ENCODE measurements around the gene GPNMB.

Gene GPNMB

DNA sequence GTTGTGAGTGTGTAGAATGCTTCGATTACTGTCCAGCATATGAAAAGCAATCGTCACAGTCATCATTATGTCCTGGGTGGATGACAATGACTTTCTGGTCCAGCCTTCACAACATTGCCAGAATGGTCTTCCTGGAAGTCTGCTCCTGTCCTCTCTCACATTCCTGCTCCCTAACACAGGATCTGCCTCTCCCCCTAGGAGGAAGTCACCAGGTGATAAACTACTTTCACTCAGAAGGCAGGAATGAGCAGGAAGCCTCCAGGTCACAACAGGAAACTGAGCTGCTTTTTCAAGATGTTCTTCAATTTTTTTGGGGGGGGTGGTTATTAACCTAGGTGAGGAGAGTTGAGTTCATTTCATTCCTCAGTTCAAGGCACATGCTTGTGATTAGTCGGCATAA is 13.6 kb upstream of the GPNMB start:
- H3K4me3 ChIP-seq (replicated peaks; ENCODE audit: low read depth, low read length), result no peak overlapping the region
- DNase-seq (ENCODE audit: extremely low read depth, insufficient read length), result no peak
- no peaks in the 10 kb centered on the region for H3K36me3 ChIP-seq (ENCODE audit: control insufficient read depth, insufficient read depth, low read length)
- TF ChIP-seq, protein P1, sequence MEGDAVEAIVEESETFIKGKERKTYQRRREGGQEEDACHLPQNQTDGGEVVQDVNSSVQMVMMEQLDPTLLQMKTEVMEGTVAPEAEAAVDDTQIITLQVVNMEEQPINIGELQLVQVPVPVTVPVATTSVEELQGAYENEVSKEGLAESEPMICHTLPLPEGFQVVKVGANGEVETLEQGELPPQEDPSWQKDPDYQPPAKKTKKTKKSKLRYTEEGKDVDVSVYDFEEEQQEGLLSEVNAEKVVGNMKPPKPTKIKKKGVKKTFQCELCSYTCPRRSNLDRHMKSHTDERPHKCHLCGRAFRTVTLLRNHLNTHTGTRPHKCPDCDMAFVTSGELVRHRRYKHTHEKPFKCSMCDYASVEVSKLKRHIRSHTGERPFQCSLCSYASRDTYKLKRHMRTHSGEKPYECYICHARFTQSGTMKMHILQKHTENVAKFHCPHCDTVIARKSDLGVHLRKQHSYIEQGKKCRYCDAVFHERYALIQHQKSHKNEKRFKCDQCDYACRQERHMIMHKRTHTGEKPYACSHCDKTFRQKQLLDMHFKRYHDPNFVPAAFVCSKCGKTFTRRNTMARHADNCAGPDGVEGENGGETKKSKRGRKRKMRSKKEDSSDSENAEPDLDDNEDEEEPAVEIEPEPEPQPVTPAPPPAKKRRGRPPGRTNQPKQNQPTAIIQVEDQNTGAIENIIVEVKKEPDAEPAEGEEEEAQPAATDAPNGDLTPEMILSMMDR (IDR thresholded peaks at IDR 0.05; ENCODE audit: insufficient read depth, low read length, poor library complexity, severe bottlenecking), result no peak
- H3K27me3 ChIP-seq (replicated peaks; ENCODE audit: control insufficient read depth, insufficient read depth, low read length), result no peaks in the 10 kb centered on the region

DNA sequence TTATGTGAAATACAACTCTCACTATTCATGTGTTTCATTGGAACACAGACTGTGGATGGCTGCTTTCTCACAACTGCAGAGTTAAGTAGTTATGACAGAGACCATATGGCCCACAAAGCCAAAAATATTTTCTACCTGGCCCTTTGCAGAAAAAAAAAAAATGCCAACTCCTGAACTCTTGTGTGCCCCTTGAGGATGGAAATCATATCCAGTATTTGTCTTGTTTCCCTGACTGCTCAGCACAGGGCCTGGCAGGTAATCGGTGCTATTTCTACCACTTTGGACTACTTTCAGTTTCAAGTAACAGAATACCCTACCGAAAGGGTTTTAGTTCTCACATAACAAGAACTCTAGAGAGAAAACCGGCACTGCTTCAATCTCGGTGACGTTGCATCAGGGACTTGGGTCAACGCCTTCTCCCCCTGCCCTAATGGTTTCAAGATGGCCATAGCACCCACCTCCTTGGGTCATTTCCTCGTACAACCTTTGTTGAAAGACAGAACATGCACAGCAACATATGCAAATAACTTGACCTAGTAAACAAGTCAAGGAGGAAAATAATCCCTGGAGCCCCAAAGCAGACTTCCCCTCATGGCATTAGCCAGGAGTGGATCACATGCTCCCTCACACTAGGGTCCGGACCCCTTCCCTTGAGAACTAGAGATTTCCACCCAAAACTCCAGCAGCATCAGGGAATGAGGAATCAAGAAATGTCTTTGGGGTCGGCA is 11.8 kb upstream of the GPNMB start:
- DNase-seq (ENCODE audit: extremely low read depth, insufficient read length), result peak; percentile 57
- H3K4me3 ChIP-seq (replicated peaks; ENCODE audit: low read depth, low read length), result peak overlapping the region; percentile 14; the same call in 1 of the 2 replicates
- TF ChIP-seq, protein P1 (IDR thresholded peaks at IDR 0.05; ENCODE audit: insufficient read depth, low read length, poor library complexity, severe bottlenecking), result peak; percentile 12

DNA sequence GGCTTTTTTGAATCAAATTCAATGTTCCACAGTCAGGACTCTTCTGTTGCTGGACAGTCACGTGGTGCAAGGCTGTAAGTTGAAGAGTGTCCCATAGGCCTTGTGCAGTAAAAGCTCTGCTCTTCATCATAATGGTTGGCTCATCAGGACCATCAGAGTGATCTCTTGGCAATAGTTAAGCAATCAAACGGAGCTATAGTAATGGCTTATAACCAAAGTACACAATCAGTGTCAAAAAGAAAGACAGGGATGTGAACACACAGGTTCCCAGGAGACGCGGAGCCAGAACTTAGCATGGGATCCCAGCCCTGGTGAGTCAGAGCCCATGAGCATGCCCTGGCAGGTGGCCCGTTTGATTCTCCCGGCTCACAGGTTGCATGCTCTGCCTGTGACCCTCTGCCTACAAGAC is 10.8 kb upstream of the GPNMB start:
- no peak for DNase-seq (ENCODE audit: extremely low read depth, insufficient read length)
- no peaks in the 10 kb centered on the region for H3K27me3 ChIP-seq (replicated peaks; ENCODE audit: control insufficient read depth, insufficient read depth, low read length)
- no peaks in the 10 kb centered on the region for H3K36me3 ChIP-seq (ENCODE audit: control insufficient read depth, insufficient read depth, low read length)
- H3K4me3 ChIP-seq (replicated peaks; ENCODE audit: low read depth, low read length), result no peak overlapping the region
- TF ChIP-seq, protein P1 (IDR thresholded peaks at IDR 0.05; ENCODE audit: insufficient read depth, low read length, poor library complexity, severe bottlenecking), result no peak

More for the DNA sequence above, 11.8 kb upstream of the GPNMB start:
- no peaks in the 10 kb centered on the region for H3K27me3 ChIP-seq (replicated peaks; ENCODE audit: control insufficient read depth, insufficient read depth, low read length)
- H3K36me3 ChIP-seq (ENCODE audit: control insufficient read depth, insufficient read depth, low read length), result no peaks in the 10 kb centered on the region

DNA sequence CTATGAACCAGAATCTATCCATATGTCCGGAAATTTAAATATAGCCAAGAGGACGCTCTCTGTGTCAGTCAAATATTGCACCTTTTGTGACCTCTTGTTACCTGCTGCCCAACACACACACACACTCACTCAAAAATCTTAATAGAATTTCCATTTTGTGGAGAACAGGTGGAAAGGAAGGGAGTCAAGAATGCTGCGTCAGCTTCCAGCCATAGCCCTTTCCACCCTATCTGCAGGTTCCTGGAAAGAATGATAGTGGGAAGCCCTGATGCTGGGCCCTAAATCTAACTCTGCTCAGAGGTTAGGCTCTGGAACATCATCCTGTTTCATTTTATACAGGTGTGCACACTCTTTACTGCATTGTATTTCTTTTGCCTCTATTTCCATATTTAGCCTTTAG is 9.6 kb upstream of the GPNMB start:
- H3K27me3 ChIP-seq (replicated peaks; ENCODE audit: control insufficient read depth, insufficient read depth, low read length), result no peaks in the 10 kb centered on the region
- no peaks in the 10 kb centered on the region for H3K36me3 ChIP-seq (ENCODE audit: control insufficient read depth, insufficient read depth, low read length)
- TF ChIP-seq, protein P1 (IDR thresholded peaks at IDR 0.05; ENCODE audit: insufficient read depth, low read length, poor library complexity, severe bottlenecking), result no peak
- H3K4me3 ChIP-seq (replicated peaks; ENCODE audit: low read depth, low read length), result no peak overlapping the region
- DNase-seq (ENCODE audit: extremely low read depth, insufficient read length), result no peak

DNA sequence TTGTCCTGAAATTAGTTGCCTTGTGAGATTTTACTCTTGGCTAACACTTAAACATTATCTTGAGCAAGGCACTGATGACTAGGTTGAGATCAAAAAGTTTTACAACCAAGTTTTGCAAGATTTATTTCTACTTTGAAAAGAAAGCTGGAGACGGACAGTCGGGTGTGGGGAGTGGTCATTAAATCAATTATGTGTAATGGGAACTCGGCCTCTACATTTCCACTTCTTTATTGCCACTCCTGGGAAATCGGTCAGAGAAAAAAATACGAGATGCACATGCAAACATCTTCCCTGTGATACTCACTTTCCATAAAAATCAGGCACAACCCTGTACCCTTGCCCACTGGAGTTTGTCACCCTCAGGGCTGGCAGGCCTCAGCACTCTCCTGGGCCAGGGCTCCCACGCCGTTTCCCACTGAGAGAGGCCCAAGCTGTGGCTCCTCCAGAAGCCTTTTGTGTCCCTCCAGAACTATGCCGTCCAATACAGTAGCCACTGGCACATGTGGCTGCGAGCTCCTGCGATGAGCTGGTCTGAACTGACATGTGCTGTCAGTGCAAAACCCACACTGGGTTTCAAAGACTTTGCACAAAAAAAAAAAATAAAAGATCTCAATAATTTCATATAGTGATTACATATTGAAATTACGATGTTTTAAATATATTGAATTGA is 7.5 kb upstream of the GPNMB start:
- H3K27me3 ChIP-seq (replicated peaks; ENCODE audit: control insufficient read depth, insufficient read depth, low read length), result no peaks in the 10 kb centered on the region
- TF ChIP-seq, protein P1 (IDR thresholded peaks at IDR 0.05; ENCODE audit: insufficient read depth, low read length, poor library complexity, severe bottlenecking), result no peak
- no peak for DNase-seq (ENCODE audit: extremely low read depth, insufficient read length)
- H3K36me3 ChIP-seq (ENCODE audit: control insufficient read depth, insufficient read depth, low read length), result no peaks in the 10 kb centered on the region
- no peak overlapping the region for H3K4me3 ChIP-seq (replicated peaks; ENCODE audit: low read depth, low read length)
